GM12878 (cell line): ENCODE results near the gene ALG1L2. TPM values are rescaled to one million over a fixed set of nuclear protein-coding genes. Genes with fewer than 3 reads are reported as not detected.

ENCODE experiments used
- ATAC-seq: fragments of 200-7000 bp; cut with Tn5 transposase; 3 replicates; pipeline ENCODE4 v1.9.1; 2020; ENCODE audit warnings: mild to moderate bottlenecking, moderate library complexity
- Bru-seq: library from RNA; stranded (reverse); fragments of 400-500 nt; gene quantifications from one replicate; lab custom pipeline; 2021; lab: Mats Ljungman, UMichigan
- BruChase-seq, 2 experiments: library from RNA; stranded (reverse); fragments of 400-500 nt; gene quantifications; one replicate each; lab custom pipeline; 2021; lab: Mats Ljungman, UMichigan
- BruUV-seq: library from RNA; stranded (reverse); fragments of 400-500 nt; replicated peaks from 2 replicates; lab custom pipeline; 2021; lab: Mats Ljungman, UMichigan
- CTCF ChIA-PET: fragments of 300-600 bp; sonication (Branson Sonifier 250); formaldehyde crosslinking; extraction: SDS; loops from one replicate; lab custom pipeline; 2021; ENCODE audit warnings: inconsistent platforms; lab: Yijun Ruan, JAX
- POLR2A ChIA-PET: fragments of 350-600 bp; formaldehyde crosslinking; extraction: SDS; loops from one replicate; lab custom pipeline; 2021; ENCODE audit warnings: inconsistent platforms; lab: Charles Lee
- RAD21 ChIA-PET: fragments of 300-600 bp; sonication (Branson Sonifier 250); formaldehyde crosslinking; loops from one replicate; lab custom pipeline; 2023; ENCODE audit warnings: antibody characterized with exemption; ENCODE audit not compliant: unreplicated experiment; lab: Charles Lee
- SMC1A ChIA-PET: fragments of 300-600 bp; sonication (Branson Sonifier 250); formaldehyde crosslinking; loops from one replicate; lab custom pipeline; 2023; ENCODE audit not compliant: unreplicated experiment, uncharacterized antibody; lab: Charles Lee
- DNase-seq: peaks from one replicate; pipeline ENCODE4 v3.0.0-alpha.2; 2011; ENCODE audit warnings: low read depth, low spot score
- FAIRE-seq: peaks from 3 replicates; lab custom pipeline; 2011; peaks lifted over from hg19 to GRCh38; lab: Jason Lieb, UNC
- H2AFZ ChIP-seq: 2 replicates; pipeline ENCODE4 v1.6.0; 2011; ENCODE audit warnings: low read depth, low read length, control low read depth; ENCODE audit not compliant: control insufficient read depth
- H3K27ac ChIP-seq: 2 replicates; pipeline ENCODE4 v1.5.1; 2011; ENCODE audit warnings: control low read depth; ENCODE audit not compliant: control insufficient read depth, insufficient read depth
- H3K27me3 ChIP-seq, 2 experiments: replicated peaks in 1 of 2; 2 replicates each; pipeline versions ENCODE4 v1.6.0 to v1.6.1; 2011; ENCODE audit warnings: low read length in 1 of 2; ENCODE audit not compliant: control insufficient read depth in 2 of 2, insufficient read depth in 2 of 2
- H3K36me3 ChIP-seq, 2 experiments: 2 replicates each; pipeline ENCODE4 v1.5.1; 2011; ENCODE audit warnings: low read length in 1 of 2; ENCODE audit not compliant: control insufficient read depth in 2 of 2, insufficient read depth in 2 of 2
- H3K4me1 ChIP-seq: 2 replicates; pipeline ENCODE4 v1.6.1; 2011; ENCODE audit warnings: mild to moderate bottlenecking, low read length, moderate library complexity, mixed read lengths; ENCODE audit not compliant: control insufficient read depth, insufficient read depth
- H3K4me2 ChIP-seq: 2 replicates; pipeline ENCODE4 v1.6.0; 2011; ENCODE audit warnings: control low read depth; ENCODE audit not compliant: control insufficient read depth, insufficient read depth
- H3K4me3 ChIP-seq: fragments of 200-600 bp; sonication (generic); 2 replicates; pipeline ENCODE4 v1.5.1; 2016
- H3K79me2 ChIP-seq: 2 replicates; pipeline ENCODE4 v1.6.0; 2011; ENCODE audit warnings: low read length; ENCODE audit not compliant: control insufficient read depth, insufficient read depth
- H3K9ac ChIP-seq: 2 replicates; pipeline ENCODE4 v1.8.0; 2011; ENCODE audit warnings: low read length, control low read depth, mixed read lengths; ENCODE audit not compliant: control insufficient read depth, insufficient read depth
- H3K9me3 ChIP-seq: replicated peaks from 3 replicates; pipeline ENCODE4 v1.5.1; 2011; ENCODE audit warnings: mild to moderate bottlenecking, low read length; ENCODE audit not compliant: control insufficient read depth, insufficient read depth
- H4K20me1 ChIP-seq: 2 replicates; pipeline ENCODE4 v1.6.0; 2011; ENCODE audit not compliant: control insufficient read depth, insufficient read depth
- CBX3 ChIP-seq: fragments of 200-600 bp; sonication (generic); IDR thresholded peaks from 2 replicates; pipeline ENCODE4 v1.6.1; 2016; ENCODE audit warnings: low read depth, borderline replicate concordance
- CEBPB ChIP-seq, 2 experiments: fragments of 150-350 bp in 1 of 2; IDR thresholded peaks; 2 replicates each; pipeline ENCODE4 v1.6.1; 2012 to 2014; ENCODE audit warnings: low read depth in 2 of 2, low read length in 2 of 2, borderline replicate concordance in 1 of 2, inconsistent platforms in 1 of 2
- CHD4 ChIP-seq: fragments of 200-600 bp; sonication (generic); IDR thresholded peaks from 2 replicates; pipeline ENCODE4 v1.6.1; 2016; ENCODE audit warnings: mild to moderate bottlenecking
- DPF2 ChIP-seq: fragments of 450-650 bp; IDR thresholded peaks from 2 replicates; pipeline ENCODE4 v1.6.1; 2017; ENCODE audit warnings: mild to moderate bottlenecking
- ELK1 ChIP-seq: IDR thresholded peaks from 2 replicates; pipeline ENCODE4 v1.6.1; 2012; ENCODE audit warnings: low read depth, low read length, improper control_type of control experiment
- FOXK2 ChIP-seq: fragments of 450-650 bp; IDR thresholded peaks from 2 replicates; pipeline ENCODE4 v1.6.1; 2017; ENCODE audit warnings: mild to moderate bottlenecking, moderate library complexity
- IKZF2 ChIP-seq, 2 experiments: fragments of 450-650 bp; IDR thresholded peaks; 2 replicates each; pipeline ENCODE4 v1.6.1; 2017; ENCODE audit warnings: mild to moderate bottlenecking in 2 of 2, moderate library complexity in 2 of 2
- KDM1A ChIP-seq: fragments of 200-600 bp; sonication (generic); IDR thresholded peaks from 2 replicates; pipeline ENCODE4 v1.6.1; 2016; ENCODE audit warnings: borderline replicate concordance
- MYB ChIP-seq: fragments of 150-350 bp; IDR thresholded peaks from 2 replicates; pipeline ENCODE4 v1.6.1; 2014; ENCODE audit warnings: mild to moderate bottlenecking, low read depth, low read length, borderline replicate concordance
- SIN3A ChIP-seq: IDR thresholded peaks from 2 replicates; pipeline ENCODE4 v1.6.1; 2012; ENCODE audit warnings: low read depth, low read length, improper control_type of control experiment
- SKIL ChIP-seq: fragments of 450-650 bp; IDR thresholded peaks from 2 replicates; pipeline ENCODE4 v1.6.1; 2017; ENCODE audit warnings: mild to moderate bottlenecking, low read depth, inconsistent platforms; ENCODE audit not compliant: poor library complexity, severe bottlenecking
- SMC3 ChIP-seq: IDR thresholded peaks from 2 replicates; pipeline ENCODE4 v1.6.1; 2011; ENCODE audit warnings: low read length, improper control_type of control experiment, borderline replicate concordance
- SUPT20H ChIP-seq: IDR thresholded peaks from 2 replicates; pipeline ENCODE4 v1.6.1; 2011; ENCODE audit warnings: low read depth, mild to moderate bottlenecking, low read length, moderate library complexity, borderline replicate concordance; ENCODE audit not compliant: control insufficient read depth
- ZBED1 ChIP-seq: IDR thresholded peaks from 2 replicates; pipeline ENCODE4 v1.6.1; 2016; ENCODE audit warnings: borderline replicate concordance
- ZBTB4 ChIP-seq: fragments of 450-650 bp; formaldehyde crosslinking; IDR thresholded peaks from 2 replicates; pipeline ENCODE4 v1.4.0; 2022; ENCODE audit warnings: mild to moderate bottlenecking, moderate library complexity
- WGBS: methylation state at CpG from one replicate; pipeline ENCODE4 v1.1.6; 2016; ENCODE audit warnings: low lambda C conversion rate; ENCODE audit not compliant: insufficient replicate concordance, insufficient coverage; ENCODE audit errors: missing lambda C conversion rate; 5-methylcytosine and 5-hydroxymethylcytosine counted together
- in situ Hi-C: fragments of 300-500 bp; cut with MboI; formaldehyde crosslinking; loops from 9 replicates; pipeline ENCODE4 v1.14.3; 2018; ENCODE audit warnings: mixed read lengths
- intact Hi-C: fragments of 100-400 bp; cut with micrococcal nuclease; formaldehyde crosslinking; loops from one replicate; pipeline ENCODE4 v1.14.2; 2022; ENCODE audit not compliant: unreplicated experiment
- long read RNA-seq, 2 experiments: library from polyadenylated mRNA; unstranded; transcript quantifications; one replicate each; pipeline ENCODE4 v2.0.0, GENCODE V29; 2019 to 2020
- polyA minus RNA-seq, 3 experiments: library from RNA; depleted of rRNA, polyadenylated mRNA; stranded (reverse); fragments of >200 nt; gene quantifications; 2 replicates each; pipeline ENCODE4 v1.2.3, GENCODE V29; 2011
- polyA plus RNA-seq, 11 experiments: library from polyadenylated mRNA; depleted of rRNA in 4 of 11; unstranded in 6 of 11; stranded (reverse) in 5 of 11; fragments of >200 nt; fragmentation: Nextera tagmentation in 4 of 11; fragmentation: Illumina TruSeq in 1 of 11; extraction: Ambion mirVana in 4 of 11; extraction: Trizol in 1 of 11; gene quantifications; 1 replicate in 1 of 11; 2 replicates in 10 of 11; pipeline versions ENCODE4 v1.2.1 to v1.2.3, GENCODE V29; 2011 to 2016; ENCODE audit warnings: inconsistent platforms in 2 of 11, missing spikeins in 2 of 11, low read depth in 1 of 11
- total RNA-seq, 4 experiments: library from RNA; depleted of rRNA in 3 of 4; stranded (reverse); fragments of >200 nt in 3 of 4; fragmentation: Illumina TruSeq in 1 of 4; extraction: Trizol in 1 of 4; gene quantifications; 2 replicates each; pipeline versions ENCODE4 v1.2.1 to v1.2.3, GENCODE V29; 2013 to 2021

ALG1L2 gene
- 0.61 TPM in 1 of 2 replicates, not detected in the other for total RNA-seq (2013; cell fraction: nucleolus; rRNA removed)
- not detected in 2 replicates for total RNA-seq (2014; rRNA removed)
- not detected in 2 replicates for total RNA-seq (2014; rRNA removed; fragmentation: Illumina TruSeq; extraction: Trizol)
- not detected in 2 replicates for total RNA-seq (2021)
- not detected for polyA plus RNA-seq (2011; ENCODE audit: low read depth)
- 0.14 and 0.18 TPM in 2 replicates for polyA plus RNA-seq (2011; rRNA removed)
- 0.12 TPM in 1 of 2 replicates, not detected in the other for polyA plus RNA-seq (2011; cell fraction: cytosol; rRNA removed)
- polyA plus RNA-seq (2011; cell fraction: nucleus; rRNA removed): not detected in 2 replicates
- polyA plus RNA-seq (2012): 0.18 and 0.37 TPM in 2 replicates
- polyA plus RNA-seq (2014; fragmentation: Illumina TruSeq; extraction: Trizol): not detected in 2 replicates
- polyA plus RNA-seq (2014; fragmentation: Nextera tagmentation; extraction: Ambion mirVana): under 1 TPM; 0.15 to 0.31 TPM
- 0.09 and 0.29 TPM in 2 replicates for polyA plus RNA-seq (2014; rRNA removed)
- polyA plus RNA-seq (2016; fragmentation: Nextera tagmentation; extraction: Ambion mirVana): not detected
- not detected in 2 replicates for polyA minus RNA-seq (2011; rRNA and poly(A)+ RNA removed)
- not detected in 2 replicates for polyA minus RNA-seq (2011; cell fraction: cytosol; rRNA and poly(A)+ RNA removed)
- polyA minus RNA-seq (2011; cell fraction: nucleus; rRNA and poly(A)+ RNA removed): not detected in 2 replicates
- Bru-seq, nascent RNA: percentile 29 among the genes with signal in this experiment
- BruChase-seq, experiment 1, labeled RNA remaining after a 6-hour chase: percentile 19 among the genes with signal in this experiment
- BruChase-seq, experiment 2, labeled RNA remaining after a 2-hour chase: percentile 20 among the genes with signal in this experiment
- long read RNA-seq, experiment 1, partial matches to known transcripts: 0 of 1 reads
- long read RNA-seq, experiment 1, other reads (novel, unspliced or antisense): 1 of 1 reads
- long read RNA-seq, experiment 2, partial matches to known transcripts: 1 of 6 reads
- long read RNA-seq, experiment 2, other reads (novel, unspliced or antisense): 5 of 6 reads

- 6% methylated on average over 7 of the region's 7 CpGs for WGBS
- in situ Hi-C loops: no loop called here
- no peak for FAIRE-seq
- no peak for TF ChIP-seq MYB
- TF ChIP-seq IKZF2 (IDR thresholded peaks at IDR 0.05): no peak
- TF ChIP-seq DPF2: no peak
- no peak for TF ChIP-seq SIN3A
- TF ChIP-seq SMC3: no peak
- no peak for TF ChIP-seq KDM1A
- TF ChIP-seq SUPT20H: no peak
- TF ChIP-seq FOXK2: no peak
- TF ChIP-seq CEBPB (IDR thresholded peaks at IDR 0.05; ENCODE audit: borderline replicate concordance in 1 of 2, low read depth in 2 of 2, low read length in 2 of 2): no peak
- TF ChIP-seq ELK1: no peak
- TF ChIP-seq ZBED1: no peak
- no peak for TF ChIP-seq SKIL
- no peak for TF ChIP-seq CHD4
- TF ChIP-seq CBX3: no peak
- TF ChIP-seq ZBTB4: no peak
Measured at GRCh38 chr3:130081351-130081881, at the start of gene ALG1L2. ALG1L2 (plus strand) TSS chr3:130081831; CDS start chr3:130082017, 186 bp downstream.

More at GRCh38 chr3:130081351-130081881, at the start of gene ALG1L2:
- CTCF ChIA-PET: no interaction called here
- no peak within 1 kb of the TSS for H3K9ac ChIP-seq
- no TSS peak for BruUV-seq
- no peaks in the 10 kb centered on the region for H3K36me3 ChIP-seq
- no peaks in the 10 kb centered on the region for H3K4me1 ChIP-seq
- H4K20me1 ChIP-seq: no peaks in the 10 kb centered on the region
- SMC1A ChIA-PET: no interaction called here
- no peaks in the 10 kb centered on the region for H3K79me2 ChIP-seq
- H3K27ac ChIP-seq: no peak within 1 kb of the TSS
- DNase-seq: no peak
- RAD21 ChIA-PET: no interaction called here
- H2AFZ ChIP-seq: no peak within 1 kb of the TSS
- no peak within 1 kb of the TSS for H3K4me3 ChIP-seq
- no peaks in the 10 kb centered on the region for H3K9me3 ChIP-seq
- POLR2A ChIA-PET: no interaction called here
- no peak for ATAC-seq
- no peaks in the 10 kb centered on the region for H3K27me3 ChIP-seq
- no peak within 1 kb of the TSS for H3K4me2 ChIP-seq
- intact Hi-C loops: no loop called here
